Measurements from ENCODE around the gene KLHL36. TPM values are rescaled to one million over a fixed set of nuclear protein-coding genes. Genes with fewer than 3 reads are reported as not detected.

The KLHL36 gene
- total RNA-seq, 4 donors from 2014 or later = 43.4 to 70.7 (median 67.2) TPM

DNA sequence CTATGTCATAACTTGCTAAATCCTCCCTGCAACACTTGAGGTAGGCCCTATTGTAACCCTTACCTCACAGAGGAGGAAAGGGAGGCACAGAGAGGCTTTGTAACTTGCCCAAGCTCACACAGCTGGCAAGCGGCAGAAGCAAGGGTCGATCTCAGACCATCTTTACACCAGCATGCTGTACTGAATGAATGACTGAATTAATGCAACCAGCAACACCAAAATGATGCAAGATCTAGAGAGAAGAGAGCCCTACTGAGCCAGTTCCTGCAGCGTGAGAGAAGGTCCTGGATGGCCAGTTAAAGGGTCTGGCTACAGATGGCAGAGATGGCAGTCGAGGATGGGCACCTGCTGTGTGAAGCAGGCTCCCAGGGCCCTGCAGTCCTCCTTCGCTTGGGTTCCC is 8.2 kb upstream of the KLHL36 start:
- H3K4me3 ChIP-seq = no peak overlapping the region
- no peak for TF ChIP-seq POLR2AphosphoS5 (IDR thresholded peaks at IDR 0.05)
- no peak for TF ChIP-seq POLR2A (IDR thresholded peaks at IDR 0.05)
- TF ChIP-seq EP300 (IDR thresholded peaks at IDR 0.05) = no peak
- TF ChIP-seq, protein P1, sequence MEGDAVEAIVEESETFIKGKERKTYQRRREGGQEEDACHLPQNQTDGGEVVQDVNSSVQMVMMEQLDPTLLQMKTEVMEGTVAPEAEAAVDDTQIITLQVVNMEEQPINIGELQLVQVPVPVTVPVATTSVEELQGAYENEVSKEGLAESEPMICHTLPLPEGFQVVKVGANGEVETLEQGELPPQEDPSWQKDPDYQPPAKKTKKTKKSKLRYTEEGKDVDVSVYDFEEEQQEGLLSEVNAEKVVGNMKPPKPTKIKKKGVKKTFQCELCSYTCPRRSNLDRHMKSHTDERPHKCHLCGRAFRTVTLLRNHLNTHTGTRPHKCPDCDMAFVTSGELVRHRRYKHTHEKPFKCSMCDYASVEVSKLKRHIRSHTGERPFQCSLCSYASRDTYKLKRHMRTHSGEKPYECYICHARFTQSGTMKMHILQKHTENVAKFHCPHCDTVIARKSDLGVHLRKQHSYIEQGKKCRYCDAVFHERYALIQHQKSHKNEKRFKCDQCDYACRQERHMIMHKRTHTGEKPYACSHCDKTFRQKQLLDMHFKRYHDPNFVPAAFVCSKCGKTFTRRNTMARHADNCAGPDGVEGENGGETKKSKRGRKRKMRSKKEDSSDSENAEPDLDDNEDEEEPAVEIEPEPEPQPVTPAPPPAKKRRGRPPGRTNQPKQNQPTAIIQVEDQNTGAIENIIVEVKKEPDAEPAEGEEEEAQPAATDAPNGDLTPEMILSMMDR (IDR thresholded peaks at IDR 0.05) = no peak
- H3K36me3 ChIP-seq = no peaks in the 10 kb centered on the region
- H3K27me3 ChIP-seq = no peaks in the 10 kb centered on the region
- no peak overlapping the region for H3K27ac ChIP-seq
- WGBS = 84% methylated on average over 5 of the region's 5 CpGs
- no peaks in the 10 kb centered on the region for H3K9me3 ChIP-seq
- H3K4me1 ChIP-seq = peaks cover 37% of the 10 kb centered on the region
- no peak for DNase-seq (ENCODE audit: low spot score in 2 of 2)

DNA sequence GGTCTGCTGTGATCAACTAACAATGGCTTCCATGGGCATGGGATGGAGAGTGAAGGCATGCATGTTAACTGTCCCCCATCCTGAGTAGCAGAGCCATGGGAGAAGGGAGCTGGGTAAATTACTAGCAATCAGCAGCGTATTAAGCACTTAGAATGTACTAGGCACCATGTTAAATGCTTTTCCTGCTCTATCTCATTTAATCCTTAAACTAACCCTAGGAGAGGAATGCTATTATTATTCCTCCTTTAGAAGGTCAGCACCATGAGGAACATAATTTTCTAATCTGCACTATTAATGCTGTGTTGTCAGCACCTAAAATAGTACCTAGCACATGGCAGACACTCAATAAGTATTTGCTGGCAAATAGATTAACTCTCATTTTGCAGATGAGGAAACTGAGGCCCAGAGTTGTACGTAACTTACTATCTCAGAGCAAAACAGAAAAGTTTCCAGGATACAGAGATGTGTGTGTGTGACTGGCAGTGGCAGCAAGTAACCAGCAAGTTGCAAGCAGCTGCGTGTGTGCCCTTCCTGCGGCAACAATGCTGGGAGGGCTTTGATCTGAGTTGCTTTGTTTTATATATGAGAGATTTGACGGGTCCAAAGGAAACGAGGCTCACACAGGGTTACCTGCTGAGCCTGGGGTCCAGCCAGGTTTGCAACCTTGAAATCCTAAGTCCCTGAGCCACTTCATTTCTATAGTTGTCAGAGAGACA is 6.5 kb upstream of the KLHL36 start:
- Histone ChIP-seq H3K4me3 (no peak overlapping the region), H3K4me1 (peaks cover 27% of the 10 kb centered on the region), H3K9me3 (no peaks in the 10 kb centered on the region), H3K36me3 (no peaks in the 10 kb centered on the region), H3K27ac (peak overlapping the region; percentile 43), H3K27me3 (no peaks in the 10 kb centered on the region)
- no peak for DNase-seq (ENCODE audit: low spot score in 2 of 2)
- TF ChIP-seq, protein P1 (IDR thresholded peaks at IDR 0.05) = no peak
- 61% methylated on average over 6 of the region's 6 CpGs for WGBS

DNA sequence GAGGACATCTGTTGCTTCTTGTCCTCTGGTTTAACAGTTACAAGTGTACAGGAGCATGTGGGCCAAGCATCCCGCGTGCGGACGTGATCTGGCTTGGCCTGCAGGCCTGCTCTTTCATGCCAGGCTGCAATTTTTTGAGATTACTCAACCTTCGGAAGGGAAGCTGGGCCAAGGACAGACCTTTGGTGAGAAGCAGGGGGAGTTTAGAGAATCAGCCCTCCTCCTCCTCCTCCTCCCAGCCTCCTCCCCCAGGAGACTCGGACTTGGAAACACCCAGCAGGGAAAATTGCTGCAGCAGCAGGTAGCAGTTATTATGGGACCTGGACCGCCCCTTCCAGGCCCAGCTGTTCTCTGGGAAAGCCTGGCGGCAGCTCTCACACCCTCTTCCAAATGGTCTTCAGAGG is 5.1 kb upstream of the KLHL36 start:
- Histone ChIP-seq H3K4me3 (no peak overlapping the region), H3K27me3 (no peaks in the 10 kb centered on the region), H3K36me3 (no peaks in the 10 kb centered on the region), H3K27ac (no peak overlapping the region), H3K9me3 (no peaks in the 10 kb centered on the region), H3K4me1 (peaks cover 37% of the 10 kb centered on the region)
- TF ChIP-seq, protein P1 (IDR thresholded peaks at IDR 0.05) = no peak
- no peak for TF ChIP-seq POLR2AphosphoS5 (IDR thresholded peaks at IDR 0.05)
- no peak for TF ChIP-seq POLR2A (IDR thresholded peaks at IDR 0.05)
- TF ChIP-seq EP300 (IDR thresholded peaks at IDR 0.05) = no peak
- 33% methylated on average over 8 of the region's 8 CpGs for WGBS
- DNase-seq (ENCODE audit: low spot score in 2 of 2) = peak in 1 of 2 donors; percentile 83

DNA sequence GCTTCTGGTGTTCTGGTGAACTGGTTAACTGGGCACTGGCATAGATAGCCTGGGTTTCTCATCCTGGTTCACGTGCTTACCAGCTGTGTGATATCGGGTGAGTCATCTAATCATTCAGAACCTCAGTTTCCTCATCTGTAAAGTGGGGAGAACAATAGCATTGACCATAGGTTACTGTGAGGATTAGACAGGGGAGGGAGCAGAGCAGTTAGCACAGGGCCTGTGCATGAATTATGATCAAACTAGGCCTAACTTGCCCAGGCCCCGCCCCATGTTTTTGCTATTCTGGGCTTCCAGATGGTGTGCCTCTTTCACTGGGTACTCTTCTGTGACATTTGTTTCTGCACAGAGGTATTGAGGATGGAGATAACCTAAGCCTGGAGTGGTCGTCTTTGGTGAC is 4.6 kb upstream of the KLHL36 start:
- TF ChIP-seq, protein P1 (IDR thresholded peaks at IDR 0.05) = no peak
- TF ChIP-seq POLR2AphosphoS5 (IDR thresholded peaks at IDR 0.05) (no peak), EP300 (IDR thresholded peaks at IDR 0.05) (no peak), POLR2A (IDR thresholded peaks at IDR 0.05) (no peak)
- WGBS = 43% methylated on average over 4 of the region's 4 CpGs
- Histone ChIP-seq H3K27ac (no peak overlapping the region), H3K4me1 (peaks cover 37% of the 10 kb centered on the region), H3K4me3 (no peak overlapping the region), H3K9me3 (no peaks in the 10 kb centered on the region), H3K36me3 (no peaks in the 10 kb centered on the region), H3K27me3 (no peaks in the 10 kb centered on the region)
- DNase-seq (ENCODE audit: low spot score in 2 of 2) = no peak

DNA sequence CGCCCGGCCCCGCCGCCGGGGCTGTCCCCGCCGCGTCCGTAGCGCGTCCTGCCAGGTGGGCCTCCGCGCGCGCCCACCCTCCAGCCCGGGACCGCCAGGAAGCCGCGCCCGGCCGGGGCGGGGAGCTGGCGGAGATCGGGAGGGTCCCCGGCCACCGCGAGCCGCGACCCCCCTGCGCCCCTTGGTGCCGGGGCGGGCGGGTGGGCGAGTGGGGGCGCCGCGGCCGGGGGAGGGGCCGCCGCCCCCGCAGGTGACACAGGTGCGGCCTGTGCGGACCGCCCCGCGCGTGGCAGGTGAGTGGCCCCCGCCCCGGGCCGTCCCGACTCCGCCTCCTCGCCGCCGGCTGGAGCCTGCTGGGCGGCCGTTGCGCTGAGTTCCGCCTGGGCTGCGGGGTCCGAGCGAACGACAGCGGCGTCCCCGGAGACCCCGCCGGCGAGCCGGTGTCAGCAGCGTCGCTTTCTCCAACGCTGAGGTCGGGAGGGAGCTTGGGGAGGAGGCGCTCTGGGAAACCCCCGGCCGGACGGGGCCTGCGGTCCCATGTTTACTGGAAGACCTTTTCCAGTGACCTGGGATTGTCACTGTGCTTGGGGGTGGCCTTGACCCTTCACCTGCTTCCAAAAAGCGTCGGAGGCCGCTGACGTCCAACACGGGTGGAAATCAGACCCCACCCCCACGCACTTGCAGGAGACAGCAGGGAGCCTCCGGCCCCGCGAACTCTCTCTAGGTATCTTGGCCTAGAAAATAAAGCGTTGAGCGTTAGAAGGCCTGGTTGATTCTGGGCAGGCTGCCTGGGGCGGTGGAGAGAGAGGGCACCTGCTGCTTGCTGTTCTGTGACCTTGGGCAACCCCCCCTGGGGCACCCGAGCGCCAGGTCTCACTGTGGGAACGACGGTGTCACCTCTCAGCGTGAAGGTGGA is 542 bp downstream of the KLHL36 start:
- peaks cover 23% of the 10 kb centered on the region for H3K36me3 ChIP-seq
- H3K9me3 ChIP-seq = no peaks in the 10 kb centered on the region
- TF ChIP-seq, protein P1 (IDR thresholded peaks at IDR 0.05) = no peak
- TF ChIP-seq POLR2A (IDR thresholded peaks at IDR 0.05) = peak in 1 of 2 donors; percentile 12
- H3K4me1 ChIP-seq = peaks cover 26% of the 10 kb centered on the region
- H3K27me3 ChIP-seq = no peaks in the 10 kb centered on the region
- peak overlapping the region; percentile 94 for H3K4me3 ChIP-seq
- peak in 1 of 2 donors; percentile 76 for DNase-seq (ENCODE audit: low spot score in 2 of 2)
- H3K27ac ChIP-seq = peak overlapping the region; percentile 92
- WGBS = 18% methylated on average over 15 of the region's 96 CpGs

Data from suprapubic skin (tissue), 4 donors.